ENCODE measurements around the gene GRIK5.
"Not testable (repeated sequence)": the region's sequence is repeated elsewhere in the genome, so short reads cannot be mapped to it uniquely, and the experiment has no call there.

GRIK5 gene

GRCh38 chr19:42023121-42023942 is 46.7 kb downstream of the GRIK5 start:
- DNase-seq (ENCODE audit: low read depth in 2 of 3, low spot score in 2 of 3): no peak

- no peak for DNase-seq (ENCODE audit: low read depth in 2 of 3, low spot score in 2 of 3)
These were observed 47.4 kb downstream of the GRIK5 start for GRCh38 chr19:42022616-42023015.

GRCh38 chr19:42021185-42021584 is 48.8 kb downstream of the GRIK5 start:
- no peak for DNase-seq (ENCODE audit: low read depth in 2 of 3, low spot score in 2 of 3)

- no peak for DNase-seq (ENCODE audit: low read depth in 2 of 3, low spot score in 2 of 3)
These were observed 51.4 kb downstream of the GRIK5 start for GRCh38 chr19:42018503-42019193.

- no peak for DNase-seq (ENCODE audit: low read depth in 2 of 3, low spot score in 2 of 3)
These were observed 53.0 kb downstream of the GRIK5 start for GRCh38 chr19:42017040-42017439.

- not testable (repeated sequence) for DNase-seq (ENCODE audit: low read depth in 2 of 3, low spot score in 2 of 3)
These were observed 57.3 kb downstream of the GRIK5 start for GRCh38 chr19:42012747-42013146.

GRCh38 chr19:42010245-42011126 is 59.5 kb downstream of the GRIK5 start:
- no peak for DNase-seq (ENCODE audit: low read depth in 2 of 3, low spot score in 2 of 3)

GRCh38 chr19:42006569-42006968 is 63.4 kb downstream of the GRIK5 start:
- no peak for DNase-seq (ENCODE audit: low read depth in 2 of 3, low spot score in 2 of 3)

- no peak for DNase-seq (ENCODE audit: low read depth in 2 of 3, low spot score in 2 of 3)
These were observed 64.5 kb downstream of the GRIK5 start for GRCh38 chr19:42005504-42005903.

GRCh38 chr19:42003506-42004294 is 66.3 kb downstream of the GRIK5 start:
- no peak for DNase-seq (ENCODE audit: low read depth in 2 of 3, low spot score in 2 of 3)

GRCh38 chr19:41999878-42000208 is 70.2 kb downstream of the GRIK5 start:
- DNase-seq (ENCODE audit: low read depth in 2 of 3, low spot score in 2 of 3): no peak

- DNase-seq (ENCODE audit: low read depth in 2 of 3, low spot score in 2 of 3): no peak
These were observed 70.7 kb downstream of the GRIK5 start for GRCh38 chr19:41999071-41999877.

GRCh38 chr19:41998246-41999020 is 71.6 kb downstream of the GRIK5 start:
- DNase-seq (ENCODE audit: low read depth in 2 of 3, low spot score in 2 of 3): peak in 2 of 3 experiments; percentile 38 to 40

GRCh38 chr19:41997851-41998229 is 72.2 kb downstream of the GRIK5 start:
- DNase-seq (ENCODE audit: low read depth in 2 of 3, low spot score in 2 of 3): no peak

- DNase-seq (ENCODE audit: low read depth in 2 of 3, low spot score in 2 of 3): peak in 2 of 3 experiments; percentile 18 to 34
These were observed 72.7 kb downstream of the GRIK5 start for GRCh38 chr19:41997121-41997850.

GRCh38 chr19:41995959-41996797 is 73.8 kb downstream of the GRIK5 start:
- DNase-seq (ENCODE audit: low read depth in 2 of 3, low spot score in 2 of 3): no peak
